HuH-7 (cell line): Measurements from ENCODE around the gene MICAL2.

Experiments used
- DNase-seq: peaks from one replicate; pipeline ENCODE4 v3.0.0; 2011; ENCODE audit warnings: low spot score

Gene MICAL2

GRCh38 chr11:12287374-12288211 is 177.2 kb downstream of the MICAL2 start:
- peak; percentile 80 for DNase-seq

DNA sequence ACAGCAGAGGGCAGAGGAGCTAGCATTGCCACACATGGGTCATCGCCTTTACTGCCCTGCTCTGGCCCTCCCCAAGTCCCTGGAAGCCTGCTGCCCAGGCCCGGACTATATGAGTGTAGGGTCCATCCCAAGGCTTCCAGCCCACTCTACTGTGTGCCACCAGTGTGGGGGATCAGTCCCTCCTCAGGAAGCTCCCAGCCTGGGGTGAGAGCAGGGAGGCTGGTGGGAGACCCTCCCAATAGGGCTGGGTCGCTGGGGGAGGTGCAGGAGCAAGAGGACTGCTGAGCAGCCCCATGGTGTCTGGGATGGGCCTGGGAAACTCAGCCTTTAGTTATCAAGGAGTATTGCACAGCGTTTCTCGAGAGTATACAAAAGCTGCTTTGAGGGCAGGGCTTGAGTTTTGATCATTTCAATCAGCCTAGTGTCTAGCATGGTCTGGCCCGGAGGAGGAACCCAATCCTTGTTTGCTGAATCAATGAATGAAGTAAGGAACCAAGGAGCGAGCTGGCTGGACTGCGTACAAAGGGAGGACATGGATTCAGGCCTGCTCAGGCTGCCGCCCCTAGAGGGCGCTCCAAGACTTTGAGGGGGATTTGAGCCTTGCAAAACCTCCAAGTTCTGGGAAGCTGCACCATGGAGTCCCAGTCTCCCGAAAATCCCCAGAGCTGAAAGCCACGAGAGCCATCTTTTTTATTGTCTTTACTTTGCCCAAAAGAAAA is 178.0 kb downstream of the MICAL2 start:
- DNase-seq = peak; percentile 81

DNA sequence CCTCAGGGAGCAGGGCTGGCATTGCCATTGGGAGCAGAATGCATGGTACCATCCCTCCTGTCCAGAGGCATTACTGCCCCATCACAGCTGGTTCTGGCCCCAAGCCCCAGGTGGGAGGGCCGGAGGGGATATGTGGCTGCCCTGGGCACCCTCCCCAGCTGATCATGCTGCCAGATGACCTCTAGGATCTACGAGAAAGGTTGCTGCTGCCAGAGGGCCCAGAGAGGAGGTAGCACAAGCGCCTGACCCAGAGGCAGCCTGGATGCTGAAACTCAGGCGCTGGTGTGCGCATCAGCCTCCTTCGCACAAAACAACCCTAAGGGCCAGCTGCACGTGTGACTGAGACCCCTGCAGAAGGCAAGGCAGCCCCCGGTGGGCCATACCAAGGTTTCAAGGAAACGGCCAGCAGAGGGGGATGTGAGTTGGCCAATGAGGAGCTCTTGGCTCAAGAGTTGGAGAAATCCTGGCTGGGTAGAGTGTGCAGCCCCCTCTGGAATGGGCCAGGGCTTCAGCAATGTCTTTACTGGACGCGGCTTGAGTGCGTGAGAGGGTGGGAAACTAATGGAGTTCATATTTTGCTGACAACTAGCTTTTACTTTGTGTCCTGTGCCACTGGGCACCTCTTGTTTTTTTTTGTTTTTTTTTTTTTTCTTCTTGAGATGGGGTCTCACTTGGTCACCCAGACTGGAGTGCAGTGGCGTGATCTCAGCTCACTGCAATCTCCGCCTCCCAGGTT is 178.7 kb downstream of the MICAL2 start:
- DNase-seq = no peak

DNA sequence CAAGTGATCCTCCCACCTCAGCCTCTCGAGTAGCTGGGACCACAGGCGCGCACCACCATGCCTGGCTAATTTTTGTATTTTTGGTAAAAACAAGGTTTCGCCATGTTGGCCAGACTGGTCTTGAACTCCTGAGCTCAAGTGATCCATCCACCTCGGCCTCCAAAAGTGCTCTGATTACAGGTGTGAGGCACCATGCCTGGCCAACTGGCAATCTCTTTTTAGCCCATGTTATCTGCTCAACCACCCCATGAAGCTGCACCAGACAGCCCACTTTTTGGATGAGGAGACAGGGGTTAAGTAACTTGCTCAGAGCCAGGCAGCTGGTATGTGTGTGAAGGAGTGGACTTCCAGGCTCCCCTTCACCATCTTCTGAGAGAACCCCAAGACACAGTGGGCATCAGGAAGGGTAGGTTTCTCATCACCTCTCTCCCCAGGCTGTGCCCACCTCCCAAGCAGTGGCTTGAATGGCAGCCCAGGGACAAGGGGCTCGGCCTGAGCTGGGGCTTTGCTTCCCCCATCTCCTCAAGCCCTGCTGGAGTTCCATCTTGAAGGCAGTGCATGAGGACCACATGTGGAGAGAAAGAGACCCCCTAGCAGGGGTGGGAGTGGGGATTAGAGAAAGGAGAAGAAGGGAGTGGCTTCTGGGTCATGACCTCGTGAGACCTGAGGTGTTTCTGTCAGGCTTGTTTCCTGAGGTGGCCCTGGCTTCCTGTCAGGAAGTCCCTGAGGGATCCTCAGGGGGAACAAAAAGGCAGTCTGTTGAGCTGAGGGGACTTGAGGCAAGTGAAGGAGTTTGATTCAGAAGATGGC is 179.5 kb downstream of the MICAL2 start:
- DNase-seq = no peak

DNA sequence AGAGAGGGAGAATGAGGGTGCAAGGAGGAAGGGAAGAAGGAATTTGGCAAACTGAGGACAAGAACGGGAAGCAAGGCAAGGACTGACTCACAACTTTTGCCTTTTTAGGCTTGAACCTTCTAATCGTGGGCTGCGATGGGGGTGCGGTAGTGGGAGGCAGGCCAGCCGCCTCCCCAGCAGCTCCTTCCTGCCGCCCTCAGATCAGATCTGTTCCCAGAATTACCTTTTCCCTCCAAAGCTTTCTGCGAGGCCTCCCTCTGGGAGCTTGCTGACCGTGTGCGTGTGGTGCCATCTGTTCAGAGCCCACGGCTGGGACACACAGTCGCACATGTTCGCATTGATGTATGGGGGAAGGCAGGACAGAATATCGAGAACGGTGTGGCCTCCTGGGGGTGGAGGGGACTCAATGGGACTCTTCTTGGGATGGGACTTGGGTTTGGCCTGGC is 180.1 kb downstream of the MICAL2 start:
- no peak for DNase-seq

GRCh38 chr11:12291313-12291712 is 180.9 kb downstream of the MICAL2 start:
- no peak for DNase-seq

GRCh38 chr11:12291766-12292165 is 181.4 kb downstream of the MICAL2 start:
- no peak for DNase-seq

DNA sequence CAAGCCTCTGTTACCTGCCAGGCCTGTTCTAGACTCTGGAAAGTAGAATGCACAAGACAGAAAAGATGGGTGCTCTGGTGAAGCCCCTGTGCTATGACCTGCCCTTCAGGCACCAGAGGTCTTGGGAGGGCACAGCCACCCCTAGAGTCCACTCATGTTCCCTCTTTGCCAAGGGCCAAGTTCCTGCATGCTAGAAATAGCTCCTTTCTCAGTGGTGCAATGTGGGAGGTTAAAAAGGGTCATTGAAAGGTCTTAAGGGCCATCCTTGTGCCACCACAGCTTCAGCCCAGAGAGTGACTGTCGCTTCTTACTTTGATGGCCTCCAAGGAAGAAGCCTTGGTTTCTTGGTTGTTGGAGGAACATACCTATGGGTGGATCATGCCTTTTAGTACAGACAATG is 182.4 kb downstream of the MICAL2 start:
- no peak for DNase-seq

DNA sequence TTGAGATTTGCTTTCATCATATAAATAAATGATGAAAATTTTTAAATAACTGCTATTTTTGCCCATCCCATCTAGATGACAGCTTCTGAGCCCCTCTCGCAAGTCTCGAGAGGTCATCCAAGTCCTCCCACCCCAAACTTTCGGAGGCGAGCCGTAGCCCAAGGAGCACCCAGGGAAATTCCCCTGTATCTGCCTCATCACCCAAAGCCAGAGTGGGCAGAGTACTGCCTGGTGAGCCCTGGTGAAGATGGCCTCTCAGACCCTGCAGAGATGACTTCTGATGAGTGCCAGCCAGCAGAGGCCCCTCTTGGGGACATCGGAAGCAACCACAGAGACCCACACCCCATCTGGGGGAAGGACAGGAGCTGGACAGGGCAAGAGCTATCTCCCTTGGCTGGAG is 183.1 kb downstream of the MICAL2 start:
- no peak for DNase-seq

GRCh38 chr11:12294613-12295012 is 184.2 kb downstream of the MICAL2 start:
- no peak for DNase-seq

GRCh38 chr11:12295943-12296342 is 185.6 kb downstream of the MICAL2 start:
- DNase-seq = no peak

DNA sequence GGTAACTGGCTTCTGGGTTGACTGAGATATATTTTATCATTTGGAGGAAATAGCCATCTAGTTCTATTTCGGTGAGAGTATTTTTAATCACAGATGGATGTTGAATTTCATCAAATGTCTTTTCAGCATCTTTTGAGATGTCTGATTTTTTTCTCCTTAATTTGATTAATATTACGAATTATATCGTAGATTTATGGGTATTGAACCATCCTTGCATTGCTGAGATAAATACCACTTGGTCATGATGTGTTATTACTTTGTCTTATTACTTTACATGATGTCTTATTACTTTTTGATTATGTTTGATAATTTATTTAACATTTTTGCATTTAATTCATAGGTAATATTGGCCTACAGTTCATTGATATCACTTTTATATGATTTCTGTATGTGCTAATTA is 188.2 kb downstream of the MICAL2 start:
- no peak for DNase-seq

GRCh38 chr11:12301379-12301778 is 191.0 kb downstream of the MICAL2 start:
- DNase-seq = no peak

DNA sequence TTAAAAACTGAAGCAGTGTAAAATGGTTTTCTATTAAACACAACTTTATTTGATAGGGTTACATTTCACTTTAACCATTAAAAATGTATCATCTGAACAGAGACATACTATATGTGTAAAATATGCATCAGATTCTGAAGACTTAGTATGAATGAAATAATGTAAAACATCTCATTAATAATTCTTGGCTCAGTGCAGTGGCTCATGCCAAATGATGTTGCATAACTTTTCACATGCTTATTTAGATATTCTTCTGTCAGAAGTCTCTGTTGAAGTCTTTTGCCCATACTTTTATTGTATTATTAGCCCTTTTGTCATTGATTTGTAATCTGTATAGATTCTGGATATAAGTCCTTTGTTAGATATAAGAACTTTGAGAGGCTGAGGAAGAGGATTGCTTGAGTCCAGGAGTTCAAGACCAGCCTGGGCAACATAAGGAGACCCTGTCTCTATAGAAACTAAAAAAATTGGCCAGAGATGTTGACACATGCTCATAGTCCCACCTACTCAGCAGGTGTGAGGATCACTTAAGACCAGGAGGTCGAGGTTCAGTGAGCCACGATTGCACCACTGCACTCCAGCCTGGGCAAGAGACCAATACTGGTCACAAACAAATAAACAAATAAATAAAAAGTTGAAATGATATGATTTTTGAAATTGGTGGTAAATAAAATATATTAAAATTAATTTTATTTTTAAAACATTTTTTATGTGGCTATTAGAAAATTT is 193.2 kb downstream of the MICAL2 start:
- DNase-seq = no peak

- no peak for DNase-seq
Observed at GRCh38 chr11:12306830-12307229, 196.4 kb downstream of the MICAL2 start.

DNA sequence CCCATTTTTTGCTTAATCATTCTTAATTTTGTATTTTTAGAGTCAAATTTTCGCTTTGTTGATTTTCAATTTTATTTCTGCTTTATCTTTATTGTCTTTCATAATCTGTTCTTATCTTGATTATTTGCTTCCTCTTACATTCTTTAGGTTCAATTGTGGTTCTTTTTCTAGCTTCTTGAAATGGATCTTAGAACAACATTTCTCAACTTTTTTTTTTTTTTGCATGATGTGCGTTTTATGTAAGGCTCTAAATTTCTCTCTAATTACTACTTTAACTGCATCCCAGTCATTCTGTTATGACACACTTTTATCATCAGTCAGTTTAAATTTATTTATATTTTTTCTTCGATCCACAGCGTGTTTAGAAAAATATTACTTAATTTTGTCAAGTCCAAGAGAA is 201.7 kb downstream of the MICAL2 start:
- no peak for DNase-seq
